ENCODE data around the gene ACSM3.

DNA sequence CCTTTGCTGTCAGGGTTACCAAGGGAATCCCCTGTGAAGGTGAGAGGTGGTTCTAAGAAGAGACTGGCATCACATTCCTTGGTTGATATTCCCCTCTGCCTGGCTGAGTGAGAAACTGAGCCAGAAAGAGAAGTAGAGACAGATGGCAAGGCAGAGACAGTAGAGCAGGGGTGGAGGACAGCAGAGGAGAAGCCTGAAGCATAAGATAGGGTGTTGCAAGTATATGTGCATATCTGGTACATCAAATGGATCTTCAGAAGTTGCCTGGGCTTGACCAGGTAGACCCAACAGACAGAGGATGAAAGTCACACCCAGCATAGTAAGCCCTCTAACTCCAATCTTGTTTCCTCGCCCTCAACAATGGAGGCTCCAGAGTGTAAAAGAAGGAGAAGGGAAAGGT, 14.3 kb upstream of the ACSM3 start:
- TF ChIP-seq, protein P1, sequence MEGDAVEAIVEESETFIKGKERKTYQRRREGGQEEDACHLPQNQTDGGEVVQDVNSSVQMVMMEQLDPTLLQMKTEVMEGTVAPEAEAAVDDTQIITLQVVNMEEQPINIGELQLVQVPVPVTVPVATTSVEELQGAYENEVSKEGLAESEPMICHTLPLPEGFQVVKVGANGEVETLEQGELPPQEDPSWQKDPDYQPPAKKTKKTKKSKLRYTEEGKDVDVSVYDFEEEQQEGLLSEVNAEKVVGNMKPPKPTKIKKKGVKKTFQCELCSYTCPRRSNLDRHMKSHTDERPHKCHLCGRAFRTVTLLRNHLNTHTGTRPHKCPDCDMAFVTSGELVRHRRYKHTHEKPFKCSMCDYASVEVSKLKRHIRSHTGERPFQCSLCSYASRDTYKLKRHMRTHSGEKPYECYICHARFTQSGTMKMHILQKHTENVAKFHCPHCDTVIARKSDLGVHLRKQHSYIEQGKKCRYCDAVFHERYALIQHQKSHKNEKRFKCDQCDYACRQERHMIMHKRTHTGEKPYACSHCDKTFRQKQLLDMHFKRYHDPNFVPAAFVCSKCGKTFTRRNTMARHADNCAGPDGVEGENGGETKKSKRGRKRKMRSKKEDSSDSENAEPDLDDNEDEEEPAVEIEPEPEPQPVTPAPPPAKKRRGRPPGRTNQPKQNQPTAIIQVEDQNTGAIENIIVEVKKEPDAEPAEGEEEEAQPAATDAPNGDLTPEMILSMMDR (IDR thresholded peaks at IDR 0.05): no peak
- no peak for TF ChIP-seq POLR2A (IDR thresholded peaks at IDR 0.05)

Measured in esophagus squamous epithelium (tissue), 4 donors.